Endodermal cell (in vitro differentiated cells): Measurements from ENCODE around the gene ORMDL3. TPM values are rescaled to one million over a fixed set of nuclear protein-coding genes. Genes with fewer than 3 reads are reported as not detected.
A peak's percentile ranks its signal among the peaks of the same experiment; 100 is the strongest.

Source experiments
- DNase-seq: peaks from one replicate; pipeline ENCODE4 v3.0.0-alpha.2; 2017
- H3K27ac ChIP-seq: 2 replicates; pipeline ENCODE4 v1.5.1; 2013; ENCODE audit warnings: mild to moderate bottlenecking, low read depth, low read length, moderate library complexity
- H3K27me3 ChIP-seq: 2 replicates; pipeline ENCODE4 v1.6.1; 2013; ENCODE audit warnings: mild to moderate bottlenecking, low read length, moderate library complexity; ENCODE audit not compliant: insufficient read depth, control insufficient read depth, poor library complexity, severe bottlenecking
- H3K36me3 ChIP-seq: 2 replicates; pipeline ENCODE4 v1.7.0; 2013; ENCODE audit warnings: mild to moderate bottlenecking, low read length, moderate library complexity; ENCODE audit not compliant: control insufficient read depth, insufficient read depth
- H3K4me1 ChIP-seq: one replicate; pipeline ENCODE4 v1.7.0; 2013; ENCODE audit warnings: low read length; ENCODE audit not compliant: control insufficient read depth, insufficient read depth
- H3K4me3 ChIP-seq: 2 replicates; pipeline ENCODE4 v1.5.1; 2013; ENCODE audit warnings: mild to moderate bottlenecking, low read length, moderate library complexity
- H3K9ac ChIP-seq: 2 replicates; pipeline ENCODE4 v1.6.1; 2013; ENCODE audit warnings: mild to moderate bottlenecking, low read length, moderate library complexity; ENCODE audit not compliant: poor library complexity, severe bottlenecking; ENCODE audit errors: extremely low read depth
- H3K9me3 ChIP-seq: 2 replicates; pipeline ENCODE4 v1.6.1; 2013; ENCODE audit warnings: mild to moderate bottlenecking, low read length, moderate library complexity; ENCODE audit not compliant: control insufficient read depth
- H3K27ac Mint-ChIP-seq: 2 replicates; pipeline ENCODE4 v1.8.0; 2020; ENCODE audit warnings: mixed read lengths
- H3K27me3 Mint-ChIP-seq: 2 replicates; pipeline ENCODE4 v1.8.0; 2021; ENCODE audit warnings: mild to moderate bottlenecking, mixed read lengths; ENCODE audit not compliant: insufficient read depth
- H3K36me3 Mint-ChIP-seq: 2 replicates; pipeline ENCODE4 v1.8.0; 2020; ENCODE audit warnings: low read depth, mixed read lengths
- H3K4me1 Mint-ChIP-seq: 2 replicates; pipeline ENCODE4 v1.8.0; 2020; ENCODE audit warnings: mixed read lengths
- H3K4me3 Mint-ChIP-seq: 2 replicates; pipeline ENCODE4 v1.8.0; 2020; ENCODE audit warnings: mild to moderate bottlenecking, moderate library complexity, mixed read lengths
- H3K9me3 Mint-ChIP-seq: 2 replicates; pipeline ENCODE4 v1.8.0; 2020; ENCODE audit warnings: mild to moderate bottlenecking, mixed read lengths
- CTCF ChIP-seq: fragments of 200-600 bp; sonication (generic); conservative IDR thresholded peaks from 2 replicates; pipeline ENCODE4 v1.5.0; 2021; ENCODE audit warnings: antibody characterized with exemption, mild to moderate bottlenecking
- WGBS, 2 experiments: methylation state at CpG; one replicate each; pipeline versions ENCODE4 v1.1.5 to v1.1.7; 2013; ENCODE audit warnings: missing lambda C conversion rate in 2 of 2, mixed read lengths in 1 of 2; ENCODE audit not compliant: insufficient coverage in 1 of 2, insufficient read length in 1 of 2; 5-methylcytosine and 5-hydroxymethylcytosine counted together
- total RNA-seq, 2 donors: library from RNA; stranded (reverse); fragmentation: NEBNext Ultra II Directional in 1 of 2; extraction: Animal tissue kit (Norgen Biotek cat#: 25700) in 1 of 2; gene quantifications; 2 replicates in 1 of 2; 3 replicates in 1 of 2; pipeline ENCODE4 v1.2.1, GENCODE V29; 2021

The ORMDL3 gene
- total RNA-seq, 2 donors from 2014 or later, result 77.7 to 83.8 TPM

- no peaks in the 10 kb centered on the region for H3K27me3 Mint-ChIP-seq
These were observed 6.5 kb upstream of the ORMDL3 start for GRCh38 chr17:39933912-39934311.

GRCh38 chr17:39929646-39930407 is 2.4 kb upstream of the ORMDL3 start:
- no peak for TF ChIP-seq CTCF
- Mint-ChIP-seq H3K4me1 (peaks cover 26% of the 10 kb centered on the region), H3K4me3 (no peak overlapping the region), H3K27ac (no peak overlapping the region), H3K36me3 (no peaks in the 10 kb centered on the region), H3K9me3 (no peaks in the 10 kb centered on the region), H3K27me3 (no peaks in the 10 kb centered on the region)
- WGBS, 2 experiments, result 78 to 96% methylated on average over 4 to 5 of the region's 5 CpGs
- H3K27ac ChIP-seq, result no peak overlapping the region
- H3K9me3 ChIP-seq, result no peaks in the 10 kb centered on the region
- H3K27me3 ChIP-seq, result no peaks in the 10 kb centered on the region
- no peak overlapping the region for H3K9ac ChIP-seq
- H3K4me1 ChIP-seq, result no peaks in the 10 kb centered on the region
- H3K4me3 ChIP-seq, result no peak overlapping the region
- DNase-seq, result no peak
- no peaks in the 10 kb centered on the region for H3K36me3 ChIP-seq

More at GRCh38 chr17:39933912-39934311, 6.5 kb upstream of the ORMDL3 start:
- peak; percentile 51 for DNase-seq
- Histone ChIP-seq H3K27me3 (no peaks in the 10 kb centered on the region), H3K4me3 (no peak overlapping the region), H3K9ac (no peak overlapping the region), H3K27ac (no peak overlapping the region), H3K9me3 (no peaks in the 10 kb centered on the region), H3K4me1 (no peaks in the 10 kb centered on the region), H3K36me3 (no peaks in the 10 kb centered on the region)
- H3K36me3 Mint-ChIP-seq, result no peaks in the 10 kb centered on the region
- H3K27ac Mint-ChIP-seq, result no peak overlapping the region
- no peak overlapping the region for H3K4me3 Mint-ChIP-seq
- H3K4me1 Mint-ChIP-seq, result peaks cover 14% of the 10 kb centered on the region
- TF ChIP-seq CTCF, result no peak
- WGBS, 2 experiments, result 92 to 93% methylated on average over 2 to 5 of the region's 5 CpGs
- H3K9me3 Mint-ChIP-seq, result no peaks in the 10 kb centered on the region

GRCh38 chr17:39928858-39929645 is 1.7 kb upstream of the ORMDL3 start:
- H3K36me3 ChIP-seq, result no peaks in the 10 kb centered on the region
- peak overlapping the region; percentile 82 for H3K4me3 ChIP-seq
- H3K4me1 ChIP-seq, result no peaks in the 10 kb centered on the region
- no peak overlapping the region for H3K27ac ChIP-seq
- Mint-ChIP-seq H3K27ac (no peak overlapping the region), H3K4me1 (peaks cover 28% of the 10 kb centered on the region), H3K36me3 (peaks cover 3% of the 10 kb centered on the region), H3K9me3 (no peaks in the 10 kb centered on the region), H3K27me3 (no peaks in the 10 kb centered on the region), H3K4me3 (peak overlapping the region; percentile 70)
- 80 to 86% methylated on average over 8 of the region's 8 CpGs for WGBS, 2 experiments
- no peaks in the 10 kb centered on the region for H3K27me3 ChIP-seq
- no peak for TF ChIP-seq CTCF
- no peak for DNase-seq
- H3K9ac ChIP-seq, result no peak overlapping the region
- H3K9me3 ChIP-seq, result no peaks in the 10 kb centered on the region
